ENCODE data around the gene ENKD1. TPM values are rescaled to one million over a fixed set of nuclear protein-coding genes. Genes with fewer than 3 reads are reported as not detected.
A peak's percentile ranks its signal among the peaks of the same experiment; 100 is the strongest.

Gene ENKD1
- total RNA-seq: 10 to 100 TPM; 20.6 to 29.1 TPM

GRCh38 chr16:67666559-67667452 is at the start of gene ENKD1, which contains the start of gene C16orf86:
TSS of gene ENKD1 (minus strand) at chr16:67666750. CDS start at chr16:67666442, 308 bp downstream.
TSS of gene C16orf86 (plus strand) at chr16:67666814. CDS start at chr16:67666971, 157 bp downstream.
- no peaks in the 10 kb centered on the region for H3K27me3 ChIP-seq (replicated peaks; ENCODE audit: insufficient read depth)
- WGBS: 10% methylated on average over 58 of the region's 78 CpGs
- intact Hi-C loops (cut with DNase I): loop anchor here (1.0 to 10.0 kb wide), 2 partner anchors 104 to 142 kb away; partner anchors contain the start of gene RIPOR1

GRCh38 chr16:67716097-67716496 is 49.5 kb upstream of the ENKD1 start:
- Histone ChIP-seq H3K36me3 (no peaks in the 10 kb centered on the region), H3K4me1 (replicated peaks) (no peaks in the 10 kb centered on the region), H3K27ac (no peak overlapping the region), H3K27me3 (replicated peaks; ENCODE audit: insufficient read depth) (no peaks in the 10 kb centered on the region), H3K4me3 (no peak overlapping the region), H3K9me3 (no peaks in the 10 kb centered on the region)
- TF ChIP-seq POLR2A (IDR thresholded peaks at IDR 0.05): no peak
- TF ChIP-seq POLR2AphosphoS5 (IDR thresholded peaks at IDR 0.05): no peak
- TF ChIP-seq CTCF (IDR thresholded peaks at IDR 0.05): no peak
- DNase-seq (ENCODE audit: low spot score): no peak
- WGBS: 89% methylated on average over 2 of the region's 2 CpGs
- intact Hi-C loops (cut with DNase I): no loop called here

More at GRCh38 chr16:67666559-67667452, at the start of gene ENKD1, which contains the start of gene C16orf86:
- DNase-seq (ENCODE audit: low spot score): peak; percentile 75
- no peaks in the 10 kb centered on the region for H3K9me3 ChIP-seq
- H3K4me3 ChIP-seq: peak within 1 kb of the TSS; percentile 67 to 85
- peak; percentile 33 for TF ChIP-seq POLR2A (IDR thresholded peaks at IDR 0.05)
- peak in 1 of 4 experiments; percentile 25 for TF ChIP-seq CTCF (IDR thresholded peaks at IDR 0.05)
- TF ChIP-seq POLR2AphosphoS5 (IDR thresholded peaks at IDR 0.05): peak; percentile 68
- peaks cover 7% of the 10 kb centered on the region for H3K4me1 ChIP-seq (replicated peaks)
- H3K27ac ChIP-seq: peak within 1 kb of the TSS; percentile 79 to 81
- no peaks in the 10 kb centered on the region for H3K36me3 ChIP-seq

GRCh38 chr16:67714522-67714921 is 48.0 kb upstream of the ENKD1 start:
- Histone ChIP-seq H3K27me3 (replicated peaks; ENCODE audit: insufficient read depth) (no peaks in the 10 kb centered on the region), H3K4me3 (no peak overlapping the region), H3K36me3 (no peaks in the 10 kb centered on the region), H3K27ac (no peak overlapping the region), H3K4me1 (replicated peaks) (no peaks in the 10 kb centered on the region), H3K9me3 (no peaks in the 10 kb centered on the region)
- 65% methylated on average over 1 of the region's 1 CpG for WGBS
- DNase-seq (ENCODE audit: low spot score): no peak
- TF ChIP-seq POLR2A (IDR thresholded peaks at IDR 0.05) (no peak), POLR2AphosphoS5 (IDR thresholded peaks at IDR 0.05) (no peak), CTCF (IDR thresholded peaks at IDR 0.05) (no peak)
- intact Hi-C loops (cut with DNase I): no loop called here

GRCh38 chr16:67713647-67714273 is 47.2 kb upstream of the ENKD1 start:
- Histone ChIP-seq H3K4me3 (no peak overlapping the region), H3K36me3 (no peaks in the 10 kb centered on the region), H3K9me3 (no peaks in the 10 kb centered on the region), H3K4me1 (replicated peaks) (no peaks in the 10 kb centered on the region), H3K27me3 (replicated peaks; ENCODE audit: insufficient read depth) (no peaks in the 10 kb centered on the region), H3K27ac (no peak overlapping the region)
- TF ChIP-seq CTCF (IDR thresholded peaks at IDR 0.05) (no peak), POLR2A (IDR thresholded peaks at IDR 0.05) (no peak), POLR2AphosphoS5 (IDR thresholded peaks at IDR 0.05) (no peak)
- WGBS: 83% methylated on average over 5 of the region's 5 CpGs
- intact Hi-C loops (cut with DNase I): no loop called here
- DNase-seq (ENCODE audit: low spot score): no peak

Measured in prostate gland (tissue), 2 donors.